GM18499 (cell line): Measurements from ENCODE around the gene MORF4L1.

Experiments used
- ATAC-seq: cut with Tn5 transposase; IDR thresholded peaks from one replicate; pipeline ENCODE4 v1.9.1; 2021; ENCODE audit warnings: moderate number of reproducible peaks; ENCODE audit not compliant: insufficient read depth, unreplicated experiment

The MORF4L1 gene

GRCh38 chr15:78942741-78943140, 70.1 kb downstream of the MORF4L1 start:
- no peak for ATAC-seq

DNA sequence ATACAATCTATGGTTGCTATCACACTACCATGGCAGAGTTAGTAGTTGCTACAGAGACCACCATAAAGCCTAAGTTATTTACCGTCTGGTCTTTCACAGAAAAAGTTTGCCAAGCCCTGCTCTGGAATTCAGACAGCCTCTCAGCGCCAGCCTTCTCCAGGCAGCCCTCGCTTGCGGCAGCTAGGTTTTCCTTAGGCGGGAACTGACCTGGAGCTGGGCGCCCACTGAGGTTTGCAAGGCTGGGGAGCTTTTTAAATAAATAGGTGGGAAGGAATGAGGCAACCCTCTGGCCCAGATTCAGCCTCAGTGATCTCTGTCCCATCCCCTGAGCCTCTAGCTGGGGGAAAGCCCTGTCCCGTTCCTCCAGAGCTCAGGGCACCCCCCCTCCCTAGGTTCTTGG, 71.0 kb downstream of the MORF4L1 start:
- no peak for ATAC-seq

GRCh38 chr15:78944202-78944625, 71.5 kb downstream of the MORF4L1 start:
- ATAC-seq, result no peak

GRCh38 chr15:78944669-78945407, 72.1 kb downstream of the MORF4L1 start, which contains the start of gene CTSH:
CTSH (minus strand) TSS chr15:78945046; CDS start chr15:78944981, 65 bp downstream.
- ATAC-seq, result no peak

DNA sequence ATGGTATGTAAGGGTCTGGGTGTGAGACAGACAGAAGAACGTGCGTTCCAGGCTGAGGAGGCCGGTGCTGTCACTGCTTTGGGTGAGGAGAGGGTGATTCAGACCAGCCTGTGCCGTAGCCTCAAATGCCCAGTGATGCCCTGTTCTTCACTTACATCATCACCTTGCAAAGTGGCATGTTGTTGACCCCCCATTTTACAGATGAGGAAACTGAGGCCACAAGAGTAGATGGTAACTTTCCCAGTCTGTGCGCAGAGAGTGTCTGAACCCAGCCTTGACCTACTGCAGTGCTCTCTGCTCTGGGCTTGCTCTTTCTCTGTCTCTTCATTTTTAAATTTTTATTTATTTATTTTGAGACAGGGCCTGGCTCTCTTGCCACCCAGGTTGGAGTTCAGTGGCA, 73.8 kb downstream of the MORF4L1 start:
- ATAC-seq, result no peak

GRCh38 chr15:78947506-78947905, 74.8 kb downstream of the MORF4L1 start:
- no peak for ATAC-seq
